Inflammatory macrophage treated with lipopolysaccharide for 4 hours (primary cell): ENCODE data around the gene ELN.
"Not testable (repeated sequence)": the region's sequence is repeated elsewhere in the genome, so short reads cannot be mapped to it uniquely, and the experiment has no call there.

Experiments used
- DNase-seq: peaks from one replicate; pipeline ENCODE4 v3.0.0-alpha.2; 2020

The ELN gene

GRCh38 chr7:74001150-74001494, 26.9 kb upstream of the ELN start:
- DNase-seq: no peak

- DNase-seq: peak; percentile 85
Measured at GRCh38 chr7:74002474-74003017, 25.4 kb upstream of the ELN start.

- peak; percentile 28 for DNase-seq
Measured at GRCh38 chr7:74003621-74004020, 24.4 kb upstream of the ELN start.

- no peak for DNase-seq
Measured at GRCh38 chr7:74006032-74006431, 21.9 kb upstream of the ELN start.

GRCh38 chr7:74006451-74007241, 21.3 kb upstream of the ELN start:
- no peak for DNase-seq

GRCh38 chr7:74007242-74007567, 20.8 kb upstream of the ELN start:
- no peak for DNase-seq

- no peak for DNase-seq
Measured at GRCh38 chr7:74008687-74009086, 19.3 kb upstream of the ELN start.

GRCh38 chr7:74009719-74010118, 18.3 kb upstream of the ELN start:
- DNase-seq: no peak

- no peak for DNase-seq
Measured at GRCh38 chr7:74010407-74010806, 17.6 kb upstream of the ELN start.

GRCh38 chr7:74011421-74011820, 16.6 kb upstream of the ELN start:
- not testable (repeated sequence) for DNase-seq

GRCh38 chr7:74012842-74013249, 15.1 kb upstream of the ELN start:
- DNase-seq: no peak

GRCh38 chr7:74013539-74014272, 14.3 kb upstream of the ELN start:
- no peak for DNase-seq

- no peak for DNase-seq
Measured at GRCh38 chr7:74014931-74015330, 13.0 kb upstream of the ELN start.

- DNase-seq: no peak
Measured at GRCh38 chr7:74015670-74016069, 12.3 kb upstream of the ELN start.

- DNase-seq: no peak
Measured at GRCh38 chr7:74017125-74017524, 10.8 kb upstream of the ELN start.

GRCh38 chr7:74018246-74018895, 9.6 kb upstream of the ELN start:
- DNase-seq: no peak

- no peak for DNase-seq
Measured at GRCh38 chr7:74019149-74019548, 8.8 kb upstream of the ELN start.

GRCh38 chr7:74020390-74020789, 7.6 kb upstream of the ELN start:
- DNase-seq: no peak

GRCh38 chr7:74021546-74022320, 6.2 kb upstream of the ELN start:
- DNase-seq: no peak

- no peak for DNase-seq
Measured at GRCh38 chr7:74022507-74022906, 5.5 kb upstream of the ELN start.

GRCh38 chr7:74023092-74023536, 4.9 kb upstream of the ELN start:
- no peak for DNase-seq

- no peak for DNase-seq
Measured at GRCh38 chr7:74023786-74024185, 4.2 kb upstream of the ELN start.

- no peak for DNase-seq
Measured at GRCh38 chr7:74025146-74025545, 2.8 kb upstream of the ELN start.
